Measurements from ENCODE around the gene CD2AP. TPM values are rescaled to one million over a fixed set of nuclear protein-coding genes. Genes with fewer than 3 reads are reported as not detected.
"Not testable (repeated sequence)": the region's sequence is repeated elsewhere in the genome, so short reads cannot be mapped to it uniquely, and the experiment has no call there.

The CD2AP gene
- total RNA-seq, 3 donors from 2014 or later = 21.3 to 60.7 (median 34.4) TPM

DNA sequence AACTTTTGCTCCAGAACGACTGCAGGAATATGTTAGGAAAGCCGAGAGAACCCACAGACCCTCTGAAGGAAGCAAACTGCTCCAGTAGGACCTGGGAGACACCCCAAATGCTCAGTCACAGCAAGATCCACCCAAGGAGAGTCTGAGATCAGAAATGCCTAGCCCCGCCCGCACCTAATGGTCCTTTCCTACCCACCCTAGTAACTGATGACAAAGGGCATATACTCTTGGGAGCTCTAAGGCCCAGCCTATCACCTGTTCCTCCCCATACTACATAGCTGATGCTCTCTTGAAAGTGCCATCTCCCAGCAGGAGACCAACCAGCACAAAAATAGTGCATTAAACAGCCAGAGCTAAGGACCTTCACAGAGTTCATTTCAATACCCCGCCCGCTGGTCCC lies 67.6 kb downstream of the CD2AP start:
- H3K4me1 ChIP-seq = no peaks in the 10 kb centered on the region
- intact Hi-C loops (cut with DNase I; ENCODE audit: low total_unique reads) = no loop called here
- no peak for TF ChIP-seq POLR2AphosphoS5 (IDR thresholded peaks at IDR 0.05)
- TF ChIP-seq, protein P1, sequence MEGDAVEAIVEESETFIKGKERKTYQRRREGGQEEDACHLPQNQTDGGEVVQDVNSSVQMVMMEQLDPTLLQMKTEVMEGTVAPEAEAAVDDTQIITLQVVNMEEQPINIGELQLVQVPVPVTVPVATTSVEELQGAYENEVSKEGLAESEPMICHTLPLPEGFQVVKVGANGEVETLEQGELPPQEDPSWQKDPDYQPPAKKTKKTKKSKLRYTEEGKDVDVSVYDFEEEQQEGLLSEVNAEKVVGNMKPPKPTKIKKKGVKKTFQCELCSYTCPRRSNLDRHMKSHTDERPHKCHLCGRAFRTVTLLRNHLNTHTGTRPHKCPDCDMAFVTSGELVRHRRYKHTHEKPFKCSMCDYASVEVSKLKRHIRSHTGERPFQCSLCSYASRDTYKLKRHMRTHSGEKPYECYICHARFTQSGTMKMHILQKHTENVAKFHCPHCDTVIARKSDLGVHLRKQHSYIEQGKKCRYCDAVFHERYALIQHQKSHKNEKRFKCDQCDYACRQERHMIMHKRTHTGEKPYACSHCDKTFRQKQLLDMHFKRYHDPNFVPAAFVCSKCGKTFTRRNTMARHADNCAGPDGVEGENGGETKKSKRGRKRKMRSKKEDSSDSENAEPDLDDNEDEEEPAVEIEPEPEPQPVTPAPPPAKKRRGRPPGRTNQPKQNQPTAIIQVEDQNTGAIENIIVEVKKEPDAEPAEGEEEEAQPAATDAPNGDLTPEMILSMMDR (IDR thresholded peaks at IDR 0.05) = no peak
- TF ChIP-seq POLR2A (IDR thresholded peaks at IDR 0.05) = no peak
- no peak overlapping the region for H3K4me3 ChIP-seq
- H3K36me3 ChIP-seq = no peaks in the 10 kb centered on the region
- H3K27ac ChIP-seq = no peak overlapping the region
- no peaks in the 10 kb centered on the region for H3K9me3 ChIP-seq
- H3K27me3 ChIP-seq = no peaks in the 10 kb centered on the region
- no peak for DNase-seq (ENCODE audit: low spot score in 2 of 2)

DNA sequence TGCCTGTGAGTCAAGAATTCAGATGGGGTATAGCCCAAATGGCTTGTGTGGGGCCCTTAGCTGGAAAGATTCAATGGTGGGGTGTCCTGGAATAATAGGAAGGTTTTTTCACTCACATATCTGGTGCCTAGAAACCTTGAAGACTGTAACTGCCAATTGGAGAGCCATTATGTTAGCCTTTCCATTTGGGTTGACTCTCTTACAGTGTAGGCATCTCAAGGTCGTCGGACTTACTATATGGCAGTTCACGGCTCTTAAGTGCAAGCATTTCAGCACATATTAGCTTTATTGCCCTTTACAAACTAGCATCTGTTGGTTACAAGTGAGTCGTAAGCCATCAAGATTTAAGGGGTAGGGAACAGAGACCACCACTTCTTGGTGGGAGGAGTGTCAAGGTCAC lies 74.1 kb downstream of the CD2AP start:
- H3K27me3 ChIP-seq = no peaks in the 10 kb centered on the region
- H3K4me3 ChIP-seq = no peak overlapping the region
- peaks cover 0 to 4% of the 10 kb centered on the region in 2 donors for H3K9me3 ChIP-seq
- H3K4me1 ChIP-seq = no peaks in the 10 kb centered on the region
- TF ChIP-seq, protein P1 (IDR thresholded peaks at IDR 0.05) = no peak
- TF ChIP-seq POLR2A (IDR thresholded peaks at IDR 0.05) (no peak), POLR2AphosphoS5 (IDR thresholded peaks at IDR 0.05) (no peak)
- DNase-seq (ENCODE audit: low spot score in 2 of 2) = no peak
- H3K27ac ChIP-seq = no peak overlapping the region
- intact Hi-C loops (cut with DNase I; ENCODE audit: low total_unique reads) = no loop called here
- H3K36me3 ChIP-seq = no peaks in the 10 kb centered on the region

DNA sequence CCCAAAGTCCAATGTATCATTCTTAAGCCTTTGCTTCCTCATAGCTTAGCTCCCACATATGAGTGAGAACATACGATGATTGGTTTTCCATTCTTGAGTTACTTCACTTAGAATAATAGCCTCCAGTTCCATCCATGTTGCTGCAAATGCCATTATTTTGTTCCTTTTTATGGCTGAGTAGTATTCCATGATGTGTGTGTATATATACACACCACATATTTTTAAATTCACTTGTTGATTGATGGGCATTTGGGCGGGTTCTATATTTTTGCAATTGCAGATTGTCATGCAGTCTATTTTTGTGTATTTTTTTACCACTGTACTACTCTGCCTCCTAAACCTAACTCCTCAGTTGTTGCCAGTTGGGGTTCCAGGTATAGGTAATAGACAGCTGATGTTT lies 74.7 kb downstream of the CD2AP start:
- DNase-seq (ENCODE audit: low spot score in 2 of 2) = no peak
- intact Hi-C loops (cut with DNase I; ENCODE audit: low total_unique reads) = no loop called here
- no peaks in the 10 kb centered on the region for H3K36me3 ChIP-seq
- H3K27me3 ChIP-seq = no peaks in the 10 kb centered on the region
- H3K9me3 ChIP-seq = peaks cover 0 to 5% of the 10 kb centered on the region in 2 donors
- H3K4me3 ChIP-seq = no peak overlapping the region
- no peak overlapping the region for H3K27ac ChIP-seq
- H3K4me1 ChIP-seq = no peaks in the 10 kb centered on the region
- no peak for TF ChIP-seq POLR2A (IDR thresholded peaks at IDR 0.05)
- no peak for TF ChIP-seq POLR2AphosphoS5 (IDR thresholded peaks at IDR 0.05)
- TF ChIP-seq, protein P1 (IDR thresholded peaks at IDR 0.05) = no peak

DNA sequence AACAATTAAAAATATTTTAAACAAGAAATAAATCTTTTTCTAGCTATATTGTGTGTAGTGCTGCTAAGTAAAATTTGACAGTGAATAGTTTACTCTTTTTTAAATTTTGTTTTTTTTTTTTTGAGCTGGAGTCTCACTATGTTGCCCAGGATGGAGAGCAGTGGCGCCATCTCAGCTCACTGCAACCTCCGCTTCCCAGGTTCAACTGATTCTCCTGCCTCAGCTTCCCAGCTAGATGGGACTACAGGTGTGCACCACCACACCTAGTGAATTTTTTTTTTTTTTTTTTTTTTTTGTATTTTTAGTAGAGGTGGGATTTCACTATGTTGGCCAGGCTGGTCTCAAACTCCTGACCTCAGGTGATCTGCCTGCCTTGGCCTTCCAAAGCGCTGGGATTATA lies 75.7 kb downstream of the CD2AP start:
- intact Hi-C loops (cut with DNase I; ENCODE audit: low total_unique reads); DNase-seq (ENCODE audit: low spot score in 2 of 2): not testable (repeated sequence)

DNA sequence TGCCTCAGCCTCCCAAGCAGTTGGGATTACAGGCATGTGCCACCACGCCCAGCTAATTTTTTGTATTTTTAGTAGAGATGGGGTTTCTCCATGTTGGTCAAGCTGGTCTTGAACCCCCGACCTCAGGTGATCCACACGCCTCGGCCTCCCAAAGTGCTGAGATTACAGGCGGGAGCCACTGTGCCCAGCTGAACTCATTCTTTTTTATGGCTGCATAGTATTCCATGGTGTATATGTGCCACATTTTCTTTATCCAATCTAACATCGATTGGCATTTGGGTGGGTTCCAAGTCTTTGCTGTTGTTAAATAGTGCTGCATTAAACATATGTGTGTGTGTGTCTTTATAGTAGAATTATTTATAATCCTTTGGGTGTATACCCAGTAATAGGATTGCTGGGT lies 78.9 kb downstream of the CD2AP start:
- H3K4me3 ChIP-seq; H3K36me3 ChIP-seq; DNase-seq (ENCODE audit: low spot score in 2 of 2); H3K4me1 ChIP-seq; H3K27ac ChIP-seq; intact Hi-C loops (cut with DNase I; ENCODE audit: low total_unique reads); H3K9me3 ChIP-seq; H3K27me3 ChIP-seq: not testable (repeated sequence)

More for the DNA sequence above, 75.7 kb downstream of the CD2AP start:
- not testable (repeated sequence) for H3K4me3 ChIP-seq, H3K4me1 ChIP-seq, H3K27ac ChIP-seq, H3K9me3 ChIP-seq, H3K27me3 ChIP-seq, H3K36me3 ChIP-seq

DNA sequence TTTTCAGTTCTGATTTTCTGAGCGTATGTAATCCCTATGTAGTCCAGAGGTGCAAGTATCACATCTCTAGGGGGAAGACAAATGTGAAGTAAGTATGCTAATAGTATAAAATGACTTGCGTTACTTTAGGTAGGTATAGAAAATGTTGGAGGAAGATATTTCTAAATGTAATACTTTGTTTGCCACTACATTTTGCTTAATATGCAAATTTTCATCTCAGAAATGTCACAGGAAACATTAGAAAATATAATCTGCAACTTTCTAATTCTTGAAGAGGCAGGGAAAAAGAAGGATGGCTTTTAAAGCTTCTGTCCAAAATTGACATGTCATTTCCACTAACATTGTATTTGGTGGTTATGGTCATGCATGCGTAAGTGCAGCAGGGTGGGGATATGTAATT lies 85.6 kb downstream of the CD2AP start:
- no peak overlapping the region for H3K27ac ChIP-seq
- no peaks in the 10 kb centered on the region for H3K27me3 ChIP-seq
- H3K4me1 ChIP-seq = no peaks in the 10 kb centered on the region
- H3K36me3 ChIP-seq = no peaks in the 10 kb centered on the region
- no peak overlapping the region for H3K4me3 ChIP-seq
- no peaks in the 10 kb centered on the region for H3K9me3 ChIP-seq
- DNase-seq (ENCODE audit: low spot score in 2 of 2) = no peak
- intact Hi-C loops (cut with DNase I; ENCODE audit: low total_unique reads) = no loop called here
- TF ChIP-seq, protein P1 (IDR thresholded peaks at IDR 0.05) = no peak
- TF ChIP-seq POLR2A (IDR thresholded peaks at IDR 0.05) (no peak), POLR2AphosphoS5 (IDR thresholded peaks at IDR 0.05) (no peak)

DNA sequence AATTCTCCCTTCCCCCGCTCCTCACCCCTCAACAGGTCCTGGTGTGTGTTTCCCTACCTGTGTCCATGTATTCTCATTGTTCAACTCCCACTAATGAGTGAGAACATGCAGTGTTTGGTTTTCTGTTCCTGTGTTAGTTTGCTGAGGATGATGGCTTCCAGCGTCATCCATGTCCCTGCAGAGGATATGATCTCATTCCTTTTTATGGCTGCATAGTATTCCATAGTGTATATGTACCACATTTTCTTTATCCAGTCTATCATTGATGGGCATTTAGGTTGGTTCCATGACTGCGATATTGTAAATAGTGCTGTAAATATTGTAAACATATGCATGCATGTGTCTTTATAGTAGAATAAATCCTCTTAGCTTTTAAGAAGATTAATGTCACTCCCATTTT lies 89.0 kb downstream of the CD2AP start:
- intact Hi-C loops (cut with DNase I; ENCODE audit: low total_unique reads); H3K27ac ChIP-seq: not testable (repeated sequence)

More for the DNA sequence above, 89.0 kb downstream of the CD2AP start:
- H3K27me3 ChIP-seq; DNase-seq (ENCODE audit: low spot score in 2 of 2); H3K4me1 ChIP-seq; H3K36me3 ChIP-seq; H3K4me3 ChIP-seq; H3K9me3 ChIP-seq: not testable (repeated sequence)

Data from breast epithelium (tissue), 4 donors.